ENCODE measurements around the gene POLR3GL. TPM values are rescaled to one million over a fixed set of nuclear protein-coding genes. Genes with fewer than 3 reads are reported as not detected.
A peak's percentile ranks its signal among the peaks of the same experiment; 100 is the strongest.
"Not testable (repeated sequence)": the region's sequence is repeated elsewhere in the genome, so short reads cannot be mapped to it uniquely, and the experiment has no call there.

The POLR3GL gene
- total RNA-seq, 2 donors from 2014 or later: 22.2 to 24.1 TPM

GRCh38 chr1:146013559-146013922, 49.1 kb downstream of the POLR3GL start:
- Mint-ChIP-seq H3K27me3 (peaks cover 19% of the 10 kb centered on the region), H3K4me3 (no peak overlapping the region), H3K36me3 (ENCODE audit: low read depth) (peaks cover 3% of the 10 kb centered on the region), H3K27ac (no peak overlapping the region), H3K4me1 (peaks cover 7% of the 10 kb centered on the region)
- no peak for ATAC-seq
- no peaks in the 10 kb centered on the region for H3K9me3 ChIP-seq (ENCODE audit: control insufficient read depth, low read length, poor library complexity, severe bottlenecking)
- DNase-seq: no peak

- Mint-ChIP-seq H3K4me1 (peaks cover 19% of the 10 kb centered on the region), H3K27ac (no peak overlapping the region), H3K27me3 (peaks cover 50% of the 10 kb centered on the region), H3K36me3 (ENCODE audit: low read depth) (peaks cover 12% of the 10 kb centered on the region), H3K4me3 (no peak overlapping the region)
- no peaks in the 10 kb centered on the region for H3K9me3 ChIP-seq (ENCODE audit: control insufficient read depth, low read length, poor library complexity, severe bottlenecking)
- ATAC-seq (no peak), DNase-seq (no peak)
Measured at GRCh38 chr1:146016891-146017290, 52.4 kb downstream of the POLR3GL start.

GRCh38 chr1:146019231-146020057, 55.0 kb downstream of the POLR3GL start:
- ATAC-seq: peak; percentile 32
- Mint-ChIP-seq H3K27me3 (peaks cover 54% of the 10 kb centered on the region), H3K4me1 (peaks cover 14% of the 10 kb centered on the region), H3K27ac (no peak overlapping the region), H3K36me3 (ENCODE audit: low read depth) (peaks cover 12% of the 10 kb centered on the region), H3K4me3 (peak overlapping the region; percentile 78)
- H3K9me3 ChIP-seq (ENCODE audit: control insufficient read depth, low read length, poor library complexity, severe bottlenecking): no peaks in the 10 kb centered on the region
- no peak for DNase-seq

- H3K9me3 ChIP-seq (ENCODE audit: control insufficient read depth, low read length, poor library complexity, severe bottlenecking): no peaks in the 10 kb centered on the region
- peaks cover 61% of the 10 kb centered on the region for H3K27me3 Mint-ChIP-seq
- peaks cover 12% of the 10 kb centered on the region for H3K36me3 Mint-ChIP-seq (ENCODE audit: low read depth)
- ATAC-seq (no peak), DNase-seq (no peak)
- H3K4me3 Mint-ChIP-seq: no peak overlapping the region
- H3K27ac Mint-ChIP-seq: peak overlapping the region; percentile 67
- peaks cover 14% of the 10 kb centered on the region for H3K4me1 Mint-ChIP-seq
Measured at GRCh38 chr1:146020058-146021049, 55.9 kb downstream of the POLR3GL start.

GRCh38 chr1:146021050-146021445, 56.6 kb downstream of the POLR3GL start:
- ATAC-seq: no peak
- H3K27ac Mint-ChIP-seq: peak overlapping the region; percentile 67
- H3K27me3 Mint-ChIP-seq: peaks cover 67% of the 10 kb centered on the region

GRCh38 chr1:146021622-146022402, 57.3 kb downstream of the POLR3GL start, which contains the start of gene HJV:
HJV (minus strand) TSS chr1:146021735; CDS start chr1:146020231, 1,504 bp downstream.
- Mint-ChIP-seq H3K27ac (peak within 1 kb of the TSS; percentile 67), H3K4me3 (peak within 1 kb of the TSS; percentile 28), H3K27me3 (peaks cover 65% of the 10 kb centered on the region), H3K36me3 (ENCODE audit: low read depth) (peaks cover 12% of the 10 kb centered on the region), H3K4me1 (peaks cover 14% of the 10 kb centered on the region)
- no peaks in the 10 kb centered on the region for H3K9me3 ChIP-seq (ENCODE audit: control insufficient read depth, low read length, poor library complexity, severe bottlenecking)
- ATAC-seq (no peak), DNase-seq (no peak)

More at GRCh38 chr1:146021050-146021445, 56.6 kb downstream of the POLR3GL start:
- Mint-ChIP-seq H3K36me3 (ENCODE audit: low read depth) (peaks cover 12% of the 10 kb centered on the region), H3K4me3 (peak overlapping the region; percentile 28), H3K4me1 (peaks cover 14% of the 10 kb centered on the region)
- DNase-seq: no peak
- H3K9me3 ChIP-seq (ENCODE audit: control insufficient read depth, low read length, poor library complexity, severe bottlenecking): no peaks in the 10 kb centered on the region

GRCh38 chr1:146022403-146023127, 58.1 kb downstream of the POLR3GL start:
- H3K9me3 ChIP-seq (ENCODE audit: control insufficient read depth, low read length, poor library complexity, severe bottlenecking): no peaks in the 10 kb centered on the region
- no peak overlapping the region for H3K27ac Mint-ChIP-seq
- no peak overlapping the region for H3K4me3 Mint-ChIP-seq
- H3K27me3 Mint-ChIP-seq: peaks cover 57% of the 10 kb centered on the region
- no peak for DNase-seq
- peaks cover 14% of the 10 kb centered on the region for H3K4me1 Mint-ChIP-seq
- no peak for ATAC-seq
- peaks cover 12% of the 10 kb centered on the region for H3K36me3 Mint-ChIP-seq (ENCODE audit: low read depth)

- not testable (repeated sequence) for H3K27ac Mint-ChIP-seq, H3K4me3 Mint-ChIP-seq
- H3K27me3 Mint-ChIP-seq: peaks cover 33% of the 10 kb centered on the region
Measured at GRCh38 chr1:146025787-146026495, 61.5 kb downstream of the POLR3GL start.

GRCh38 chr1:146026650-146027049, 62.2 kb downstream of the POLR3GL start:
- H3K4me3 Mint-ChIP-seq, H3K4me1 Mint-ChIP-seq: not testable (repeated sequence)
- H3K27me3 Mint-ChIP-seq: peaks cover 26% of the 10 kb centered on the region

More at GRCh38 chr1:146025787-146026495, 61.5 kb downstream of the POLR3GL start:
- H3K36me3 Mint-ChIP-seq (ENCODE audit: low read depth); ATAC-seq; H3K9me3 ChIP-seq (ENCODE audit: control insufficient read depth, low read length, poor library complexity, severe bottlenecking); DNase-seq; H3K4me1 Mint-ChIP-seq: not testable (repeated sequence)

More at GRCh38 chr1:146026650-146027049, 62.2 kb downstream of the POLR3GL start:
- H3K9me3 ChIP-seq (ENCODE audit: control insufficient read depth, low read length, poor library complexity, severe bottlenecking); DNase-seq; H3K27ac Mint-ChIP-seq; ATAC-seq; H3K36me3 Mint-ChIP-seq (ENCODE audit: low read depth): not testable (repeated sequence)
